HepG2 (cell line): ENCODE results near the gene SLC1A2. TPM values are rescaled to one million over a fixed set of nuclear protein-coding genes. Genes with fewer than 3 reads are reported as not detected.

Experiments
- ATAC-seq: fragments of 200-7000 bp; cut with Tn5 transposase; 3 replicates; pipeline ENCODE4 v1.9.1; 2020; ENCODE audit warnings: mild to moderate bottlenecking, moderate library complexity
- BruUV-seq: library from RNA; stranded (reverse); fragments of 400-500 nt; replicated peaks from 2 replicates; lab custom pipeline; 2021; lab: Mats Ljungman, UMichigan
- CTCF ChIA-PET: fragments of 300-600 bp; formaldehyde crosslinking; extraction: SDS; loops from one replicate; lab custom pipeline; 2021; ENCODE audit warnings: low total read pairs, inconsistent platforms, low intra/inter-chr PET ratio; lab: Yijun Ruan, JAX
- POLR2A ChIA-PET: fragments of 350-600 bp; sonication (Branson Sonifier 250); formaldehyde crosslinking; loops from one replicate; lab custom pipeline; 2020; ENCODE audit warnings: antibody characterized with exemption, inconsistent platforms; lab: Yijun Ruan, JAX
- DNase-seq: peaks from one replicate; pipeline ENCODE4 v3.0.0-alpha.2; 2015; ENCODE audit warnings: low spot score
- FAIRE-seq: peaks from 3 replicates; lab custom pipeline; 2011; peaks lifted over from hg19 to GRCh38; lab: Jason Lieb, UNC
- H2AFZ ChIP-seq: one replicate; pipeline ENCODE4 v1.6.1; 2011; ENCODE audit warnings: low read length, inconsistent platforms
- H3K27ac ChIP-seq: fragments of 300-600 bp; 3 replicates; pipeline ENCODE4 v1.8.0; 2011; ENCODE audit warnings: mixed run types, mild to moderate bottlenecking, mixed read lengths, low read length, inconsistent platforms; ENCODE audit not compliant: insufficient read depth; ENCODE audit errors: extremely low read length
- H3K27me3 ChIP-seq, 2 experiments: fragments of 200-600 bp in 1 of 2; 2 replicates in 1 of 2; 3 replicates in 1 of 2; pipeline versions ENCODE4 v1.6.0 to v1.8.0; 2011; ENCODE audit warnings: low read length in 2 of 2, mild to moderate bottlenecking in 2 of 2, moderate library complexity in 2 of 2, inconsistent platforms in 1 of 2; ENCODE audit not compliant: insufficient read depth in 2 of 2, control insufficient read depth in 1 of 2
- H3K36me3 ChIP-seq, 2 experiments: fragments of 200-600 bp in 1 of 2; replicated peaks in 1 of 2; 2 replicates in 1 of 2; 3 replicates in 1 of 2; pipeline versions ENCODE4 v1.5.1 to v1.8.0; 2011; ENCODE audit warnings: low read length in 2 of 2, inconsistent platforms in 1 of 2; ENCODE audit not compliant: insufficient read depth in 2 of 2, control insufficient read depth in 1 of 2
- H3K4me1 ChIP-seq: 2 replicates; pipeline ENCODE4 v1.5.1; 2012; ENCODE audit warnings: low read length, inconsistent platforms; ENCODE audit not compliant: insufficient read depth
- H3K4me2 ChIP-seq: 2 replicates; pipeline ENCODE4 v1.6.0; 2011; ENCODE audit warnings: low read depth, low read length, inconsistent platforms
- H3K4me3 ChIP-seq, 3 experiments: fragments of 200-600 bp in 1 of 3; sonication (generic), shearing (Covaris generic) in 1 of 3; replicated peaks in 1 of 3; 2 replicates each; pipeline ENCODE4 v1.5.1; 2011 to 2016; ENCODE audit warnings: low read length in 3 of 3, inconsistent platforms in 2 of 3, low read depth in 2 of 3, mild to moderate bottlenecking in 2 of 3, control low read depth in 1 of 3, mixed read lengths in 1 of 3; ENCODE audit not compliant: insufficient read depth in 1 of 3
- H3K79me2 ChIP-seq: one replicate; pipeline ENCODE4 v1.6.1; 2011; ENCODE audit warnings: low read length, inconsistent platforms; ENCODE audit not compliant: insufficient read depth
- H3K9ac ChIP-seq: 2 replicates; pipeline ENCODE4 v1.6.0; 2011; ENCODE audit warnings: mild to moderate bottlenecking, low read depth, low read length, inconsistent platforms; ENCODE audit not compliant: insufficient read depth
- H3K9me3 ChIP-seq: 2 replicates; pipeline ENCODE4 v1.5.1; 2012; ENCODE audit warnings: mild to moderate bottlenecking, low read length
- H4K20me1 ChIP-seq: 2 replicates; pipeline ENCODE4 v1.6.0; 2011; ENCODE audit warnings: inconsistent platforms, mild to moderate bottlenecking, low read length, moderate library complexity; ENCODE audit not compliant: insufficient read depth
- CBX2 ChIP-seq, 2 experiments: fragments of 200-600 bp in 1 of 2; sonication (generic); formaldehyde crosslinking in 1 of 2; IDR thresholded peaks; 2 replicates each; pipeline versions ENCODE4 v1.7.0 to v1.8.1; 2018 to 2022; ENCODE audit warnings: low read depth in 2 of 2, low read length in 1 of 2, mild to moderate bottlenecking in 1 of 2, missing genetic modification reagents in 1 of 2
- DNMT1 ChIP-seq: sonication (generic); formaldehyde crosslinking; IDR thresholded peaks from 2 replicates; pipeline ENCODE4 v1.5.1; 2020; ENCODE audit warnings: mild to moderate bottlenecking, missing genetic modification reagents
- DZIP1 ChIP-seq: sonication (generic); formaldehyde crosslinking; IDR thresholded peaks from 2 replicates; pipeline ENCODE4 v1.5.0; 2020; ENCODE audit warnings: mild to moderate bottlenecking, missing genetic modification reagents
- ELK4 ChIP-seq: sonication (generic); formaldehyde crosslinking; IDR thresholded peaks from 2 replicates; pipeline ENCODE4 v1.9.0; 2021; ENCODE audit warnings: missing genetic modification reagents, borderline replicate concordance
- EP300 ChIP-seq, 3 experiments: sonication (generic) in 1 of 3; formaldehyde crosslinking in 1 of 3; IDR thresholded peaks; 2 replicates each; pipeline versions ENCODE4 v1.5.1 to v1.6.1; 2011 to 2020; ENCODE audit warnings: low read depth in 2 of 3, low read length in 2 of 3, borderline replicate concordance in 1 of 3, improper control_type of control experiment in 1 of 3, mild to moderate bottlenecking in 1 of 3, missing genetic modification reagents in 1 of 3, moderate library complexity in 1 of 3
- MAZ ChIP-seq, 2 experiments: sonication (generic) in 1 of 2; formaldehyde crosslinking in 1 of 2; IDR thresholded peaks; 2 replicates each; pipeline versions ENCODE4 v1.5.0 to v1.6.1; 2012 to 2020; ENCODE audit warnings: low read depth in 2 of 2, mild to moderate bottlenecking in 2 of 2, borderline replicate concordance in 1 of 2, improper control_type of control experiment in 1 of 2, low read length in 1 of 2, missing genetic modification reagents in 1 of 2, moderate library complexity in 1 of 2
- NKX3-1 ChIP-seq: sonication (generic); formaldehyde crosslinking; IDR thresholded peaks from 2 replicates; pipeline ENCODE4 v1.5.0; 2020; ENCODE audit warnings: missing genetic modification reagents
- YY1 ChIP-seq: IDR thresholded peaks from 2 replicates; pipeline ENCODE4 v1.6.1; 2011; ENCODE audit warnings: low read length, low read depth, moderate library complexity, mild to moderate bottlenecking; ENCODE audit not compliant: insufficient read depth, insufficient replicate concordance
- ZMYM4 ChIP-seq: sonication (generic); formaldehyde crosslinking; IDR thresholded peaks from 2 replicates; pipeline ENCODE4 v1.8.1; 2023; ENCODE audit warnings: mild to moderate bottlenecking, missing genetic modification reagents
- ZNF501 ChIP-seq: sonication (generic); formaldehyde crosslinking; IDR thresholded peaks from 2 replicates; pipeline ENCODE4 v1.5.1; 2020; ENCODE audit warnings: mild to moderate bottlenecking, moderate library complexity, missing genetic modification reagents
- ZNF558 ChIP-seq: sonication (generic); formaldehyde crosslinking; IDR thresholded peaks from 2 replicates; pipeline ENCODE4 v1.9.0; 2022; ENCODE audit warnings: mild to moderate bottlenecking, missing genetic modification reagents, borderline replicate concordance
- ZNF564 ChIP-seq: sonication (generic); formaldehyde crosslinking; IDR thresholded peaks from 2 replicates; pipeline ENCODE4 v1.8.1; 2023; ENCODE audit warnings: mild to moderate bottlenecking, missing genetic modification reagents
- ZNF567 ChIP-seq: sonication (generic); formaldehyde crosslinking; IDR thresholded peaks from 2 replicates; pipeline ENCODE4 v1.8.1; 2023; ENCODE audit warnings: mild to moderate bottlenecking, missing genetic modification reagents, borderline replicate concordance
- WGBS: methylation state at CpG from one replicate; pipeline ENCODE4 v1.1.6; 2017; ENCODE audit warnings: low lambda C conversion rate; 5-methylcytosine and 5-hydroxymethylcytosine counted together
- in situ Hi-C: cut with HindIII; loops from 2 replicates; pipeline ENCODE4 v1.10.0; 2017; ENCODE audit warnings: low pct_unique_long_range_greater_than_20kb; ENCODE audit not compliant: extremely low pct_ligation_motif_present
- intact Hi-C: fragments of 100-400 bp; cut with micrococcal nuclease; formaldehyde crosslinking; loops from one replicate; pipeline ENCODE4 v1.10.0; 2022; ENCODE audit not compliant: unreplicated experiment
- polyA plus RNA-seq, 8 experiments: library from polyadenylated mRNA; depleted of rRNA in 3 of 8; stranded (reverse) in 7 of 8; unstranded in 1 of 8; fragments of >200 nt; fragmentation: Illumina TruSeq in 4 of 8; extraction: Trizol in 4 of 8; gene quantifications; 2 replicates each; pipeline versions ENCODE4 v1.2.1 to v1.2.3, GENCODE V29; 2011 to 2016; ENCODE audit warnings: low read depth in 4 of 8, missing spikeins in 1 of 8, mixed read lengths in 1 of 8; ENCODE audit not compliant: insufficient read depth in 1 of 8
- total RNA-seq, 5 experiments: library from RNA; depleted of rRNA; stranded (reverse); fragments of >200 nt; fragmentation: Illumina TruSeq; extraction: Trizol; gene quantifications; 2 replicates each; pipeline ENCODE4 v1.2.3, GENCODE V29; 2016; ENCODE audit warnings: low read depth in 1 of 5

SLC1A2 gene
- total and polyA plus RNA-seq, 2 of the 13 experiments (the other 11 are each of a cell fraction or from before 2014, with no cell fraction given) = 23.2 to 43.2 TPM

- ChIA-PET CTCF (no interaction called here), POLR2A (no interaction called here)
- BruUV-seq = no TSS peak
- Histone ChIP-seq H3K4me2 (no peak overlapping the region), H3K79me2 (no peaks in the 10 kb centered on the region), H3K27me3 (peaks cover 3 to 28% of the 10 kb centered on the region in 2 experiments; a peak in 4 of 5 replicates), H3K4me1 (no peaks in the 10 kb centered on the region), H2AFZ (no peak overlapping the region), H3K9ac (no peak overlapping the region), H3K36me3 (no peaks in the 10 kb centered on the region), H4K20me1 (no peaks in the 10 kb centered on the region), H3K9me3 (no peaks in the 10 kb centered on the region), H3K4me3 (no peak overlapping the region), H3K27ac (no peak overlapping the region)
- 3% methylated on average over 6 of the region's 6 CpGs for WGBS
- DNase-seq (no peak), FAIRE-seq (no peak), ATAC-seq (no peak)
- intact Hi-C loops (no loop called here), in situ Hi-C loops (no loop called here)
- TF ChIP-seq CBX2 (IDR thresholded peaks at IDR 0.05; ENCODE audit: low read depth, low read length) (no peak), CBX2 (CRISPR knock-in tag; IDR thresholded peaks at IDR 0.05; ENCODE audit: low read depth) (no peak), ZNF501 (CRISPR knock-in tag) (no peak), NKX3-1 (no peak), ZNF564 (no peak), YY1 (no peak), ELK4 (CRISPR knock-in tag) (no peak), ZNF567 (no peak), DZIP1 (CRISPR knock-in tag) (no peak), ZMYM4 (no peak), MAZ (IDR thresholded peaks at IDR 0.05; ENCODE audit: borderline replicate concordance, low read depth, low read length) (no peak), MAZ (CRISPR knock-in tag; IDR thresholded peaks at IDR 0.05; ENCODE audit: low read depth) (no peak), ZNF558 (CRISPR knock-in tag) (no peak), EP300 (IDR thresholded peaks at IDR 0.05; ENCODE audit: low read depth in 2 of 2, low read length in 2 of 2) (no peak), EP300 (CRISPR knock-in tag; IDR thresholded peaks at IDR 0.05; ENCODE audit: borderline replicate concordance) (no peak), DNMT1 (CRISPR knock-in tag) (no peak)
Observed at GRCh38 chr11:35414311-35414710, 5.0 kb downstream of the SLC1A2 start.
